Measurements from ENCODE around the gene TFF1. TPM values are rescaled to one million over a fixed set of nuclear protein-coding genes. Genes with fewer than 3 reads are reported as not detected.

Gene TFF1
- total RNA-seq (not detected), polyA plus RNA-seq (not detected)

- Mint-ChIP-seq H3K4me3 (no peak within 1 kb of the TSS), H3K4me1 (no peaks in the 10 kb centered on the region), H3K27ac (peak within 1 kb of the TSS in 1 of 7 donors; percentile 19), H3K9me3 (no peaks in the 10 kb centered on the region), H3K36me3 (no peaks in the 10 kb centered on the region), H3K27me3 (peaks cover 1 to 2% of the 10 kb centered on the region in 2 donors)
- no peak for DNase-seq
- no peaks in the 10 kb centered on the region for H3K4me1 ChIP-seq (ENCODE audit: insufficient read depth, low read length)
- no peaks in the 10 kb centered on the region for H3K36me3 ChIP-seq (ENCODE audit: insufficient read depth, low read length)
- ChIA-PET POLR2A (ENCODE audit: partially characterized antibody) (interaction anchor here (1.5 kb wide), 1 partner anchor 62 kb away, joined by 3 read pairs; no protein-coding TSS in a partner anchor), CTCF (ENCODE audit: partially characterized antibody) (interaction anchor here (1.8 kb wide), 1 partner anchor 45 kb away, joined by 3 read pairs; no protein-coding TSS in a partner anchor)
- no peak within 1 kb of the TSS for H3K27ac ChIP-seq (ENCODE audit: low read depth, low read length)
- no peaks in the 10 kb centered on the region for H3K27me3 ChIP-seq (ENCODE audit: insufficient read depth, low read length)
- intact Hi-C loops (cut with micrococcal nuclease) = no loop called here
- no peaks in the 10 kb centered on the region for H3K9me3 ChIP-seq (ENCODE audit: control insufficient read depth in 1 of 2, low read length in 2 of 2)
- H3K4me3 ChIP-seq (ENCODE audit: low read length in 2 of 2) = no peak within 1 kb of the TSS
These were observed at the start of gene TFF1 for GRCh38 chr21:42366292-42367010. Gene TFF1 (minus strand): TSS chr21:42366535. CDS start chr21:42366495, 40 bp downstream.

DNA sequence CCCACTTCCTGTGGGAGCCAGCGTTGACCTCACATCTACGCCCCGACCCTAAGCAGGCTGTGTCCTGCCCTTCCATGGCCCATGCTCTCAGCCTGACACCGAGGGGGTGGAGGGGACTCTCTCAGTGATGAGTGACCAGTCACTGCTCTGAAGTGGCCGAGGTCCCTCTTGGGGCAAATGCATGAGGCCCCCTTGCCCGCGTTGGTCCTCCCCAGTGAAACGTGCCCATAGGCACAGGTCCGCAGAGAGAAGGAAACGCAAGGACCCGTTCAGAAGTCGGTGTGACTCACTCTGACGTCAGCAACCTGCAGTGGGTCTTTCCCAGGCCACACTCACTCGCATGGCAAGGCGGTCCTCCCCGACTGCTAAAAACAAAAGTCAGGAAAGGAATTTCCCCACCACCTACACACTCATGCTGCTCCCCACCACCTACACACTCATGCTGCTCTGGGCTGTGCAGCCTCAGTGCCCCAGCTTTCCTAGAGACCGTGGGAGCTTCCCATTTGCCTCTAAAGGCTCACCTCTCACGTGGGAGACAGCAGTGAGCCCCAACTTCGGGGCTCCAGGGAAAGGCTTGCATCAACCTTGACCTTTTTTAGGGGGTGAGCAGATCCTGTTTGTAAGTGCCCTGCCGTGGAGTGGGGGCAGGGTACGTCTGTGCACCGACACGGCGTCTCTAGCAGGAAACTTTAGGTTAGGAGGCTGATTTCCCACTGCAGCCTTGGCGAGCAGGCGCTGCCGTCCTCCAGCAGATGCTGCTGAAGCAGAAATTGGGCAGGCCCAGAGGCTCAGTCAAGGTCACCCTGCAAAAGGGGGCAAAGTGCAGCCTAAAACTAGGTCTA is 48.8 kb upstream of the TFF1 start:
- Histone ChIP-seq H3K4me1 (ENCODE audit: insufficient read depth, low read length) (peaks cover 86% of the 10 kb centered on the region), H3K27me3 (ENCODE audit: insufficient read depth, low read length) (no peaks in the 10 kb centered on the region), H3K27ac (ENCODE audit: low read depth, low read length) (peak overlapping the region; percentile 92), H3K9me3 (ENCODE audit: control insufficient read depth in 1 of 2, low read length in 2 of 2) (no peaks in the 10 kb centered on the region), H3K36me3 (ENCODE audit: insufficient read depth, low read length) (peaks cover 75% of the 10 kb centered on the region), H3K4me3 (ENCODE audit: low read length in 2 of 2) (peak overlapping the region in 1 of 2 donors; percentile 25)
- peak; percentile 84 to 99 (median 85) for DNase-seq
- Mint-ChIP-seq H3K27ac (peak overlapping the region in 5 of 7 donors; percentile 98 to 100 (median 99)), H3K9me3 (no peaks in the 10 kb centered on the region), H3K36me3 (peaks cover 50 to 73% of the 10 kb centered on the region in 2 donors), H3K4me1 (peaks cover 22 to 57% (median 41%) of the 10 kb centered on the region in 4 donors), H3K27me3 (no peaks in the 10 kb centered on the region), H3K4me3 (peak overlapping the region; percentile 61 to 88 (median 72))
- intact Hi-C loops (cut with micrococcal nuclease) = loop anchor here (1.0 to 5.0 kb wide), 4 partner anchors 9 to 37 kb away; no protein-coding TSS in a partner anchor
- POLR2A ChIA-PET (ENCODE audit: partially characterized antibody) = interaction anchor here (1.0 to 23.2 kb wide), 5 partner anchors 8 to 77 kb away, joined by 4 to 604 read pairs (median 5); partner anchors contain the start of gene UBASH3A
- CTCF ChIA-PET (ENCODE audit: partially characterized antibody) = interaction anchor here (1.8 kb wide), 1 partner anchor 11 kb away, joined by 5 read pairs; no protein-coding TSS in a partner anchor

GRCh38 chr21:42414553-42414927 is 48.2 kb upstream of the TFF1 start:
- H3K4me3 ChIP-seq (ENCODE audit: low read length in 2 of 2) = peak overlapping the region in 1 of 2 donors; percentile 25
- peak overlapping the region; percentile 92 for H3K27ac ChIP-seq (ENCODE audit: low read depth, low read length)
- no peaks in the 10 kb centered on the region for H3K27me3 ChIP-seq (ENCODE audit: insufficient read depth, low read length)
- peaks cover 86% of the 10 kb centered on the region for H3K4me1 ChIP-seq (ENCODE audit: insufficient read depth, low read length)
- peak overlapping the region in 5 of 7 donors; percentile 98 to 100 (median 99) for H3K27ac Mint-ChIP-seq
- peaks cover 50 to 73% of the 10 kb centered on the region in 2 donors for H3K36me3 Mint-ChIP-seq
- H3K36me3 ChIP-seq (ENCODE audit: insufficient read depth, low read length) = peaks cover 76% of the 10 kb centered on the region
- no peaks in the 10 kb centered on the region for H3K27me3 Mint-ChIP-seq
- H3K9me3 ChIP-seq (ENCODE audit: control insufficient read depth in 1 of 2, low read length in 2 of 2) = no peaks in the 10 kb centered on the region
- H3K4me1 Mint-ChIP-seq = peaks cover 24 to 56% (median 41%) of the 10 kb centered on the region in 4 donors
- CTCF ChIA-PET (ENCODE audit: partially characterized antibody) = interaction anchor here (1.8 kb wide), 1 partner anchor 10 kb away, joined by 5 read pairs; no protein-coding TSS in a partner anchor
- no peaks in the 10 kb centered on the region for H3K9me3 Mint-ChIP-seq
- no peak for DNase-seq
- peak overlapping the region; percentile 61 to 88 (median 72) for H3K4me3 Mint-ChIP-seq
- intact Hi-C loops (cut with micrococcal nuclease) = loop anchor here (2.0 kb wide), 1 partner anchor 14 kb away; no protein-coding TSS in a partner anchor
- POLR2A ChIA-PET (ENCODE audit: partially characterized antibody) = interaction anchor here (1.6 to 23.2 kb wide), 4 partner anchors 8 to 77 kb away, joined by 4 to 604 read pairs (median 304); partner anchors contain the start of gene UBASH3A

- Mint-ChIP-seq H3K4me1 (peaks cover 24 to 56% (median 41%) of the 10 kb centered on the region in 4 donors), H3K27ac (peak overlapping the region in 5 of 7 donors; percentile 98 to 100 (median 99)), H3K36me3 (peaks cover 50 to 73% of the 10 kb centered on the region in 2 donors), H3K27me3 (no peaks in the 10 kb centered on the region), H3K4me3 (peak overlapping the region in 7 of 8 donors; percentile 33 to 88 (median 61)), H3K9me3 (no peaks in the 10 kb centered on the region)
- Histone ChIP-seq H3K27ac (ENCODE audit: low read depth, low read length) (peak overlapping the region; percentile 92), H3K4me3 (ENCODE audit: low read length in 2 of 2) (no peak overlapping the region), H3K36me3 (ENCODE audit: insufficient read depth, low read length) (peaks cover 76% of the 10 kb centered on the region), H3K27me3 (ENCODE audit: insufficient read depth, low read length) (no peaks in the 10 kb centered on the region), H3K9me3 (ENCODE audit: control insufficient read depth in 1 of 2, low read length in 2 of 2) (no peaks in the 10 kb centered on the region), H3K4me1 (ENCODE audit: insufficient read depth, low read length) (peaks cover 88% of the 10 kb centered on the region)
- no peak for DNase-seq
- CTCF ChIA-PET (ENCODE audit: partially characterized antibody) = interaction anchor here (1.2 to 1.8 kb wide), 2 partner anchors 10 to 15 kb away, joined by 3 to 5 read pairs; no protein-coding TSS in a partner anchor
- intact Hi-C loops (cut with micrococcal nuclease) = loop anchor here (2.0 kb wide), 1 partner anchor 13 kb away; no protein-coding TSS in a partner anchor
- POLR2A ChIA-PET (ENCODE audit: partially characterized antibody) = interaction anchor here (1.7 to 23.2 kb wide), 3 partner anchors 7 to 33 kb away, joined by 5 to 604 read pairs (median 604); partner anchors contain the start of gene UBASH3A
These were observed 47.7 kb upstream of the TFF1 start for GRCh38 chr21:42414066-42414465.

GRCh38 chr21:42413500-42413899 is 47.2 kb upstream of the TFF1 start:
- peak overlapping the region in 5 of 7 donors; percentile 98 to 100 (median 99) for H3K27ac Mint-ChIP-seq
- intact Hi-C loops (cut with micrococcal nuclease) = no loop called here
- no peaks in the 10 kb centered on the region for H3K9me3 ChIP-seq (ENCODE audit: control insufficient read depth in 1 of 2, low read length in 2 of 2)
- no peaks in the 10 kb centered on the region for H3K27me3 ChIP-seq (ENCODE audit: insufficient read depth, low read length)
- peaks cover 73% of the 10 kb centered on the region for H3K36me3 ChIP-seq (ENCODE audit: insufficient read depth, low read length)
- H3K4me1 Mint-ChIP-seq = peaks cover 23 to 54% (median 41%) of the 10 kb centered on the region in 4 donors
- no peaks in the 10 kb centered on the region for H3K9me3 Mint-ChIP-seq
- peak overlapping the region in 6 of 8 donors; percentile 17 to 88 (median 30) for H3K4me3 Mint-ChIP-seq
- CTCF ChIA-PET (ENCODE audit: partially characterized antibody) = interaction anchor here (1.1 to 1.9 kb wide), 4 partner anchors 9 to 75 kb away, joined by 3 to 5 read pairs (median 4); no protein-coding TSS in a partner anchor
- no peak for DNase-seq
- H3K36me3 Mint-ChIP-seq = peaks cover 44 to 70% of the 10 kb centered on the region in 2 donors
- H3K4me3 ChIP-seq (ENCODE audit: low read length in 2 of 2) = no peak overlapping the region
- peaks cover 90% of the 10 kb centered on the region for H3K4me1 ChIP-seq (ENCODE audit: insufficient read depth, low read length)
- H3K27me3 Mint-ChIP-seq = no peaks in the 10 kb centered on the region
- peak overlapping the region; percentile 92 for H3K27ac ChIP-seq (ENCODE audit: low read depth, low read length)
- POLR2A ChIA-PET (ENCODE audit: partially characterized antibody) = interaction anchor here (1.4 to 23.2 kb wide), 3 partner anchors 7 to 21 kb away, joined by 4 to 604 read pairs (median 604); partner anchors contain the start of gene UBASH3A

DNA sequence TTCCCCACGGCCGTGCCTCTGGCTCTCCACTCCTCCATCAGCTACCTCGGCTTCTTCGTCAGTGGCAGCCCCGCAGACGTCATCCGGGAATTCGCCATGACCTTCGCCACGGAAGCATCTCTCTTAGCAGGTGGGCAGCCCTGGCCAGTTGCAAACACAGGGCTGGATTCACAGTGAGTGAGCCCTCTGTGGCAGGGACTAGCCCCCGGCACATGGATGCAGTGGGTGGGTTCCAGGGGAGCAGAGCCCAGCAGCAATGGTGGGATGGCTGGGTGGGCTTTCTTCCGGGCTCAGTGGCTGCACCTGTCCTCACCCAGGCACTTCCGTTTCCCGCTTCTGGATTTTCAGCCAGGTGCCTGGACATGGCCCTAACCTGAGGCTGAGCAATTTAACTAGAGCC is 46.8 kb upstream of the TFF1 start:
- Histone ChIP-seq H3K36me3 (ENCODE audit: insufficient read depth, low read length) (peaks cover 69% of the 10 kb centered on the region), H3K4me3 (ENCODE audit: low read length in 2 of 2) (no peak overlapping the region), H3K27ac (ENCODE audit: low read depth, low read length) (peak overlapping the region; percentile 92), H3K27me3 (ENCODE audit: insufficient read depth, low read length) (no peaks in the 10 kb centered on the region), H3K4me1 (ENCODE audit: insufficient read depth, low read length) (peaks cover 90% of the 10 kb centered on the region), H3K9me3 (ENCODE audit: control insufficient read depth in 1 of 2, low read length in 2 of 2) (no peaks in the 10 kb centered on the region)
- CTCF ChIA-PET (ENCODE audit: partially characterized antibody) = interaction anchor here (1.1 to 1.9 kb wide), 4 partner anchors 9 to 74 kb away, joined by 3 to 5 read pairs (median 4); no protein-coding TSS in a partner anchor
- DNase-seq = no peak
- Mint-ChIP-seq H3K27me3 (no peaks in the 10 kb centered on the region), H3K36me3 (peaks cover 43 to 69% of the 10 kb centered on the region in 2 donors), H3K4me3 (peak overlapping the region in 6 of 8 donors; percentile 17 to 88 (median 30)), H3K4me1 (peaks cover 27 to 57% (median 43%) of the 10 kb centered on the region in 4 donors), H3K9me3 (no peaks in the 10 kb centered on the region), H3K27ac (peak overlapping the region in 5 of 7 donors; percentile 98 to 100 (median 99))
- intact Hi-C loops (cut with micrococcal nuclease) = no loop called here
- POLR2A ChIA-PET (ENCODE audit: partially characterized antibody) = interaction anchor here (1.4 to 23.2 kb wide), 3 partner anchors 6 to 20 kb away, joined by 4 to 604 read pairs (median 604); partner anchors contain the start of gene UBASH3A

Measured in CD4-positive, alpha-beta memory T cell (primary cell).